Trophoblast cell (in vitro differentiated cells and primary cell): Measurements from ENCODE around the gene DENND1A.
A peak's percentile ranks its signal among the peaks of the same experiment; 100 is the strongest.

Experiments
- DNase-seq, 2 donors: peaks; one replicate each; pipeline ENCODE4 v3.0.0-alpha.2; 2016
- H2AFZ ChIP-seq: 2 replicates; pipeline ENCODE4 v1.6.1; 2013; ENCODE audit warnings: low read length, moderate library complexity, mild to moderate bottlenecking; ENCODE audit not compliant: insufficient read depth, poor library complexity
- H2AK5ac ChIP-seq: 2 replicates; pipeline ENCODE4 v1.6.1; 2013; ENCODE audit warnings: mild to moderate bottlenecking, low read length
- H2BK120ac ChIP-seq: 2 replicates; pipeline ENCODE4 v1.6.1; 2013; ENCODE audit warnings: low read length, mild to moderate bottlenecking, moderate library complexity; ENCODE audit not compliant: insufficient read depth, poor library complexity
- H2BK12ac ChIP-seq: 2 replicates; pipeline ENCODE4 v1.6.1; 2013; ENCODE audit warnings: mild to moderate bottlenecking, low read length, moderate library complexity
- H2BK5ac ChIP-seq: 2 replicates; pipeline ENCODE4 v1.6.1; 2013; ENCODE audit warnings: low read length, low read depth, moderate library complexity, mild to moderate bottlenecking; ENCODE audit not compliant: poor library complexity
- H3K14ac ChIP-seq: 2 replicates; pipeline ENCODE4 v1.6.1; 2013; ENCODE audit warnings: mild to moderate bottlenecking, low read length
- H3K18ac ChIP-seq: 2 replicates; pipeline ENCODE4 v1.6.1; 2013; ENCODE audit warnings: mild to moderate bottlenecking, low read length
- H3K23ac ChIP-seq: 2 replicates; pipeline ENCODE4 v1.6.1; 2013; ENCODE audit warnings: low read length
- H3K27ac ChIP-seq: 2 replicates; pipeline ENCODE4 v1.5.1; 2013; ENCODE audit warnings: low read depth, mild to moderate bottlenecking, inconsistent platforms, low read length, moderate library complexity
- H3K27me3 ChIP-seq: 2 replicates; pipeline ENCODE4 v1.6.1; 2013; ENCODE audit warnings: inconsistent platforms, mild to moderate bottlenecking, low read length, moderate library complexity; ENCODE audit not compliant: insufficient read depth
- H3K36me3 ChIP-seq, 2 experiments: 1 replicate in 1 of 2; 2 replicates in 1 of 2; pipeline ENCODE4 v1.6.1; 2013; ENCODE audit warnings: low read length in 2 of 2, mild to moderate bottlenecking in 2 of 2, moderate library complexity in 1 of 2; ENCODE audit not compliant: insufficient read depth in 2 of 2, control insufficient read depth in 1 of 2
- H3K4ac ChIP-seq: 2 replicates; pipeline ENCODE4 v1.6.1; 2013; ENCODE audit warnings: low read depth, mild to moderate bottlenecking, low read length, moderate library complexity
- H3K4me1 ChIP-seq, 2 experiments: 1 replicate in 1 of 2; 2 replicates in 1 of 2; pipeline ENCODE4 v1.6.1; 2013; ENCODE audit warnings: low read length in 2 of 2, mild to moderate bottlenecking in 2 of 2, moderate library complexity in 1 of 2; ENCODE audit not compliant: insufficient read depth in 2 of 2, control insufficient read depth in 1 of 2
- H3K4me2 ChIP-seq: 2 replicates; pipeline ENCODE4 v1.6.1; 2013; ENCODE audit warnings: inconsistent platforms, mild to moderate bottlenecking, low read length, moderate library complexity
- H3K4me3 ChIP-seq: 2 replicates; pipeline ENCODE4 v1.5.1; 2013; ENCODE audit warnings: mild to moderate bottlenecking, low read depth, low read length, inconsistent platforms
- H3K79me1 ChIP-seq: one replicate; pipeline ENCODE4 v1.6.1; 2013; ENCODE audit warnings: low read length
- H3K79me2 ChIP-seq: 2 replicates; pipeline ENCODE4 v1.6.1; 2013; ENCODE audit warnings: low read length, mild to moderate bottlenecking; ENCODE audit not compliant: control insufficient read depth, insufficient read depth, poor library complexity
- H3K9ac ChIP-seq: 2 replicates; pipeline ENCODE4 v1.6.1; 2013; ENCODE audit warnings: mild to moderate bottlenecking, low read length
- H3K9me3 ChIP-seq: 2 replicates; pipeline ENCODE4 v1.6.1; 2013; ENCODE audit warnings: low read depth, mild to moderate bottlenecking, control low read depth, inconsistent platforms, low read length; ENCODE audit not compliant: insufficient read depth
- H4K12ac ChIP-seq: 2 replicates; pipeline ENCODE4 v1.6.1; 2013; ENCODE audit warnings: low read depth, mild to moderate bottlenecking, low read length, moderate library complexity
- H4K8ac ChIP-seq: 2 replicates; pipeline ENCODE4 v1.6.1; 2013; ENCODE audit warnings: low read depth, mild to moderate bottlenecking, low read length, moderate library complexity
- H4K91ac ChIP-seq: one replicate; pipeline ENCODE4 v1.6.1; 2013; ENCODE audit warnings: low read depth, mild to moderate bottlenecking, low read length, moderate library complexity
- WGBS: extraction: QIAGEN DNeasy Blood & Tissue Kit; methylation state at CpG from one replicate; pipeline ENCODE4 v1.1.7; 2013; ENCODE audit warnings: missing lambda C conversion rate; ENCODE audit not compliant: insufficient read length, insufficient coverage; ENCODE audit errors: extremely low coverage; 5-methylcytosine and 5-hydroxymethylcytosine counted together

The DENND1A gene

DNA sequence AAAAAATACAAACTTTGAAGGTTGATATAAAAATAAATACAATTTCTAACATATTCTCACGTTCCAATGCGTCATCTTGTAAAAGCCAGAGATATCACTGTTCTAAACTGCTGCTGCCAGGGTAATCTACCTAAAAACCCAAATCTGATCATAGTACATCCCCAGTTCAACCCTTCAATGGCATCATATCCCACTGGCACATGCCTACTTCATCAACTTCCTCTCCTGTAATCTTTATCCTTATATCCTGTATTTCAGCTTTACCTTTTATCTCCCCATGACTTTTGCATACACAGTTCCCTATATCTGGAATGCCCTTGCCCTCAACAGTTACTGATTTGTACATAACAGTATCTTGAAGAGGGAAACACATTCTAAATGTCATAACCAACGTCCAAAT is 7.5 kb downstream of the DENND1A start:
- no peak overlapping the region for H4K8ac ChIP-seq
- peaks cover 2% of the 10 kb centered on the region for H3K79me2 ChIP-seq
- no peak overlapping the region for H3K9ac ChIP-seq
- no peak overlapping the region for H3K18ac ChIP-seq
- H2AK5ac ChIP-seq = no peak overlapping the region
- no peak overlapping the region for H3K23ac ChIP-seq
- no peak overlapping the region for H4K91ac ChIP-seq
- no peak overlapping the region for H3K4ac ChIP-seq
- no CpG with 5 or more reads among the region's 3 CpGs for WGBS
- H3K36me3 ChIP-seq = peaks cover 0 to 1% of the 10 kb centered on the region in 2 experiments
- DNase-seq = no peak
- no peak overlapping the region for H3K27ac ChIP-seq
- no peaks in the 10 kb centered on the region for H3K27me3 ChIP-seq
- no peak overlapping the region for H3K4me2 ChIP-seq
- H2BK12ac ChIP-seq = no peak overlapping the region
- no peak overlapping the region for H3K14ac ChIP-seq
- no peak overlapping the region for H2AFZ ChIP-seq
- peaks cover 2 to 4% of the 10 kb centered on the region in 2 experiments for H3K4me1 ChIP-seq
- H3K4me3 ChIP-seq = no peak overlapping the region
- no peaks in the 10 kb centered on the region for H3K79me1 ChIP-seq
- H2BK5ac ChIP-seq = no peak overlapping the region
- no peak overlapping the region for H2BK120ac ChIP-seq
- H3K9me3 ChIP-seq = no peaks in the 10 kb centered on the region
- no peak overlapping the region for H4K12ac ChIP-seq

DNA sequence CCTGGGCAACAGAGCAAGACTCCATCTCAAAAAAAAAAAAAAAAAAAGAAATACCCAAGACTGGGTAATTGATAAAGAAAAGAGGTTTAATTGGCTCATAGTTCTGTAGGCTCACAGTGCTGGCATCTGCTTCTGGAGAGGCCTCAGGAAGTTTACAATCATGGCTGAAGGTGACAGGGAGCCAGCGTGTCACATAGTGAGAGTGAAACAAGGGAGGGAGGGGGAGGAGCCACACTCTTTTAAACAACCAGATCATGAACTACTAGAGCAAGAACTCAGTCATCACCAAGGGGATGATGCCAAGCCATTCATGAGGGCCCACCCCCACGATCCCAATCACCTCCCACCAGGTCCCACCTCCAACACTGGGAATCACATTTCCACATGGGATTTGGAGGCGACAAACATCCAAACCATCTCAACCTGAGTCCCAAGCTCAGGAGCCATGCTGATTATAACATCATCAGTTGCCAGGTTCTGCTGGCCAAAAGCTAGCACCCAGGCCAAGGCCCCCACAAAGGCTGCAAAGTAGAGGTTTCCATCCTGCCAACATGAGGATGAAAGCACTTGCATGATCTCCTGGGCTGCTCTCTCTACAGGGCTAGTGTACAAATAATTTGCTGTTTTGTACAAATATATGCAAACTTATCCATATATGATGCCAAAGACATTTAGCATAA is 15.3 kb downstream of the DENND1A start:
- Histone ChIP-seq H3K4me1 (no peaks in the 10 kb centered on the region), H4K12ac (no peak overlapping the region), H3K79me2 (no peaks in the 10 kb centered on the region), H3K27me3 (no peaks in the 10 kb centered on the region), H3K4me3 (no peak overlapping the region), H3K9ac (no peak overlapping the region), H2AFZ (no peak overlapping the region), H2BK5ac (no peak overlapping the region), H3K9me3 (no peaks in the 10 kb centered on the region), H3K4ac (no peak overlapping the region), H3K27ac (no peak overlapping the region), H2BK120ac (no peak overlapping the region), H3K14ac (no peak overlapping the region), H3K79me1 (no peaks in the 10 kb centered on the region), H3K18ac (no peak overlapping the region), H3K23ac (no peak overlapping the region), H4K91ac (no peak overlapping the region), H4K8ac (no peak overlapping the region), H2AK5ac (no peak overlapping the region), H3K36me3 (peaks cover 0 to 1% of the 10 kb centered on the region in 2 experiments), H3K4me2 (no peak overlapping the region), H2BK12ac (no peak overlapping the region)
- peak in 1 of 2 donors; percentile 38 for DNase-seq
- no CpG with 5 or more reads among the region's 3 CpGs for WGBS

DNA sequence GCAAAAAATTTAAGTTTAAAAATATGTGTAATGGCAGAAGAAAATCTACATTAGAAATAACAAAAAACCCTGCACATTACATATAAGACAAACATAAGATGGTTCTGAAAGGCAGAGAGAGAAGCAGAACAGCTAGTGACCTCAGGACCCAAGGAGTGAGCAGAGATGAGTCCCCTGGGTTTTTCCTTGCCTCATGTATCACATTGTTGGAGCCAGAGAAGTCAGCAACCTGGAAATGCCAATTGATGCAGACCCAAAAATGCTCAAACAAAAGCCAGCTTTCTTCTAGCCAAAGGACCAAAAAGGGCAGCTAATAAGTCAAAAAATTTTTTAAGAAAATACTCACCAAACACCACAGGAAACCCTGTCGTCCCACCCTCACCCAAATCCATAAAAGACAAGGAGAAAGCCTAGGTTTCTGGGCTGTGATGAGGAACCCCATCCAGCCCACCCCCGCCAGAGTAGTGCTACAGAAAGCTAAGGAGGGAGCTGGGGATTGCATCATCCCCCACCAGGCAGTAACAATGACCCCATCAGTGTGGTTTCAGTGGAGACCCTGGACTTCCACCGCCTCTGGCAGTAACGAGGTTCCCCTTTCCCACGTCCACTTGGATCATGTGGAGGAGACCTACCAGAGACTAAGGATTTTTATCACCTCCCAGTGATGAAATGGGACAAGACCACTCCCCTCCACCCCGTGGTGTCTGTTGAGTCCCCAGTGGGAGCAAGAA is 17.6 kb downstream of the DENND1A start:
- Histone ChIP-seq H3K4me1 (no peaks in the 10 kb centered on the region), H3K27me3 (no peaks in the 10 kb centered on the region), H2BK5ac (no peak overlapping the region), H3K14ac (no peak overlapping the region), H3K27ac (no peak overlapping the region), H2BK12ac (no peak overlapping the region), H3K4me3 (no peak overlapping the region), H3K4ac (no peak overlapping the region), H3K36me3 (no peaks in the 10 kb centered on the region), H2AFZ (no peak overlapping the region), H3K23ac (no peak overlapping the region), H3K4me2 (no peak overlapping the region), H3K18ac (no peak overlapping the region), H2AK5ac (no peak overlapping the region), H3K79me2 (no peaks in the 10 kb centered on the region), H3K79me1 (no peaks in the 10 kb centered on the region), H3K9ac (no peak overlapping the region), H2BK120ac (no peak overlapping the region), H3K9me3 (no peaks in the 10 kb centered on the region), H4K12ac (no peak overlapping the region), H4K8ac (no peak overlapping the region), H4K91ac (no peak overlapping the region)
- DNase-seq = no peak
- WGBS = no CpG with 5 or more reads among the region's 6 CpGs

DNA sequence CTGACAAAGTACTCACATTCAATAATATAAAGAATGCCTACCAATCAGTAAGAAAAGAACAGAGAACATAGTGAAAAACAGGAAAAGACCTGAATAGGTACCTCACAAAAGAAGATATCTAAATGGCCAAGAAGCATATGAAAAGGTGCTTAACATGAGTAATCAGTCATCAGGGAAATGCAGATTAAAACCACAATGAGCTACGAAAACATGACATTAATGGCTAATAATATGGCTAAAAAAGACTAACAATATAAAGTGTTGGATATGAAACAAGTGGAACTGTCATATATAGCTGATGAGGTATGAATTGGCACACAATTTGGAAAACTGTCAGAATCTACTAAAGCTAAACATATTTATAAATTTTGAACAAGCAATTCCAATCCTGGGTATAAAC is 18.9 kb downstream of the DENND1A start:
- Histone ChIP-seq H4K8ac (no peak overlapping the region), H2AFZ (no peak overlapping the region)

More for the DNA sequence above, 18.9 kb downstream of the DENND1A start:
- Histone ChIP-seq H3K36me3 (no peaks in the 10 kb centered on the region), H3K23ac (no peak overlapping the region), H2AK5ac (no peak overlapping the region), H3K27me3 (no peaks in the 10 kb centered on the region), H3K9me3 (no peaks in the 10 kb centered on the region), H3K4ac (no peak overlapping the region), H3K4me1 (no peaks in the 10 kb centered on the region), H2BK12ac (no peak overlapping the region), H3K9ac (no peak overlapping the region), H3K79me1 (no peaks in the 10 kb centered on the region), H2BK5ac (no peak overlapping the region), H3K18ac (no peak overlapping the region), H3K14ac (no peak overlapping the region), H3K4me3 (no peak overlapping the region), H2BK120ac (no peak overlapping the region), H3K79me2 (no peaks in the 10 kb centered on the region), H3K4me2 (no peak overlapping the region), H3K27ac (no peak overlapping the region), H4K91ac (no peak overlapping the region), H4K12ac (no peak overlapping the region)
- no CpG with 5 or more reads among the region's 1 CpG for WGBS
- DNase-seq = no peak
